ENCODE measurements around the gene CHAD. TPM values are rescaled to one million over a fixed set of nuclear protein-coding genes. Genes with fewer than 3 reads are reported as not detected.

CHAD gene
- total and polyA plus RNA-seq, 12 donors: 1.7 to 26.6 (median 7.0) TPM

- intact Hi-C loops (cut with DNase I): no loop called here
- WGBS, 4 donors: 0 to 20% (median 13%) methylated on average over 1 to 4 of the region's 4 CpGs
These were observed 41.6 kb downstream of the CHAD start for GRCh38 chr17:50426814-50427787.

GRCh38 chr17:50426472-50426782, 42.3 kb downstream of the CHAD start:
- Histone ChIP-seq H3K4me1 (replicated peaks in 1 of 2) (peaks cover 31 to 52% of the 10 kb centered on the region in 2 donors), H3K9me3 (replicated peaks in 1 of 3) (no peaks in the 10 kb centered on the region), H3K27me3 (no peaks in the 10 kb centered on the region), H3K27ac (peak overlapping the region; percentile 44 to 89 (median 75)), H3K4me3 (peak overlapping the region; percentile 55 to 79 (median 67)), H3K36me3 (replicated peaks in 1 of 2) (peaks cover 0 to 2% of the 10 kb centered on the region in 2 donors)
- DNase-seq: no peak
- WGBS, 4 donors: 0 to 20% (median 1%) methylated on average over 1 to 7 of the region's 7 CpGs
- TF ChIP-seq POLR2A (IDR thresholded peaks at IDR 0.05) (no peak), CTCF (IDR thresholded peaks at IDR 0.05) (no peak)
- intact Hi-C loops (cut with DNase I): no loop called here

More at GRCh38 chr17:50426814-50427787, 41.6 kb downstream of the CHAD start:
- TF ChIP-seq CTCF (IDR thresholded peaks at IDR 0.05): peak in 2 of 6 experiments; percentile 18
- peak in 1 of 2 donors; percentile 27 for TF ChIP-seq POLR2A (IDR thresholded peaks at IDR 0.05)
- Histone ChIP-seq H3K27ac (peak overlapping the region; percentile 44 to 89 (median 75)), H3K27me3 (no peaks in the 10 kb centered on the region), H3K9me3 (replicated peaks in 1 of 3) (no peaks in the 10 kb centered on the region), H3K4me1 (replicated peaks in 1 of 2) (peaks cover 31 to 47% of the 10 kb centered on the region in 2 donors), H3K4me3 (peak overlapping the region; percentile 55 to 79 (median 67)), H3K36me3 (replicated peaks in 1 of 2) (peaks cover 0 to 2% of the 10 kb centered on the region in 2 donors)
- DNase-seq: peak in 5 of 7 donors; percentile 42 to 57 (median 49)

DNA sequence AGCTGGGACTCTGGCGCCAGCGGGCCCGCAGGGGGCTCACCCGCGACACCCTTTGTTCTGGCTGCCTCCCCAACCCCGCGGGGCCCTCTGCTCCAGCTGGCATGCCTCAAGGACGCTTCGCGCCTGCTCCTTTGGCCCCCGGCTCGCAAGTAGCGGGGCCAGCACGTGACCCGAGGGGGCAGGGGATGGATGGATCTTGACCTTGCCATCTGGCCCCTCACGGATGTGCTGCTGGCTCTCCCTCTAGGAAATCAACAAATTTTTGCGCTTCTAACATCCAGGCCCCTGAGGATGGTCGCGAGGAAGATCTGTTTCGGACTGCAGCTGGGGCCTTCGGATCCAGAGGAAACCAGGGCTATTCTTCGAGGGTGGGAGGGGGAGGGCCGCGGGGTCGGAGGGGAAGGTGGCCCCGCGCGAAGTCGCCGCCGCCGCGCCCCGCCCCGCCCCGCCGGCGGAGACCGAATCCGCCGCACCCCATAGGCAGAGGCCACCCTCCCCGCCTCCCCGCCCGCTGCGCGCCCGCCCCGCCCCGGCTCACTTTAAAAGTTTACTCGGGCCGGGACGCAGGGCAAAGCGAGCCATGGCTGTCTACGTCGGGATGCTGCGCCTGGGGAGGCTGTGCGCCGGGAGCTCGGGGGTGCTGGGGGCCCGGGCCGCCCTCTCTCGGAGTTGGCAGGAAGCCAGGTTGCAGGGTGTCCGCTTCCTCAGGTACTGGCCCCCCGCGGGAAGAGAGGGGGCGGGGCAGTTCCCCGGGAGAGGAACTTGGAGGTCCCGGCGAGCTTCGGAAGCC, 42.8 kb downstream of the CHAD start, which contains the start of gene ACSF2:
Gene ACSF2 (plus strand): TSS at position 537 of the 790 bp plus-strand sequence. CDS start 44 bp downstream, at position 581.
- DNase-seq: peak; percentile 75 to 82 (median 80)
- no peaks in the 10 kb centered on the region for H3K9me3 ChIP-seq (replicated peaks in 1 of 3)
- peaks cover 27 to 58% of the 10 kb centered on the region in 2 donors for H3K4me1 ChIP-seq (replicated peaks in 1 of 2)
- peak; percentile 24 to 88 for TF ChIP-seq POLR2A (IDR thresholded peaks at IDR 0.05)
- TF ChIP-seq CTCF (IDR thresholded peaks at IDR 0.05): no peak
- H3K27ac ChIP-seq: peak within 1 kb of the TSS; percentile 49 to 89 (median 75)
- H3K27me3 ChIP-seq: no peaks in the 10 kb centered on the region
- WGBS, 4 donors: 0 to 2% (median 1%) methylated on average over 4 to 70 of the region's 70 CpGs
- peak within 1 kb of the TSS; percentile 55 to 79 (median 67) for H3K4me3 ChIP-seq
- no peaks in the 10 kb centered on the region for H3K36me3 ChIP-seq (replicated peaks in 1 of 2)
- intact Hi-C loops (cut with DNase I): no loop called here

Measured in adrenal gland (tissue), 12 donors.